MM.1S (cell line): ENCODE results near the gene CCSER1.

ENCODE experiments used
- DNase-seq: peaks from one replicate; pipeline ENCODE4 v3.0.0-alpha.2; 2015
- H2AFZ ChIP-seq: fragments of 300-600 bp; sonication (generic); 2 replicates; pipeline ENCODE4 v1.6.0; 2016; ENCODE audit warnings: antibody characterized with exemption, low read length
- H3F3A ChIP-seq: fragments of 300-600 bp; sonication (generic); 2 replicates; pipeline ENCODE4 v1.6.1; 2016; ENCODE audit warnings: mild to moderate bottlenecking, antibody characterized with exemption, low read length, moderate library complexity, mixed read lengths; ENCODE audit not compliant: insufficient read depth
- H3K27ac ChIP-seq: fragments of 300-600 bp; sonication (generic); 2 replicates; pipeline ENCODE4 v1.5.1; 2016; ENCODE audit warnings: mild to moderate bottlenecking, low read length
- H3K27me3 ChIP-seq: fragments of 300-600 bp; sonication (generic); replicated peaks from 2 replicates; pipeline ENCODE4 v1.6.0; 2016; ENCODE audit warnings: low read length; ENCODE audit not compliant: insufficient read depth
- H3K36me3 ChIP-seq: fragments of 300-600 bp; sonication (generic); replicated peaks from 2 replicates; pipeline ENCODE4 v1.6.1; 2016; ENCODE audit warnings: mild to moderate bottlenecking, low read length, mixed read lengths; ENCODE audit not compliant: insufficient read depth
- H3K4me1 ChIP-seq: fragments of 300-600 bp; sonication (generic); 2 replicates; pipeline ENCODE4 v1.6.1; 2016; ENCODE audit warnings: low read length, mixed read lengths
- H3K4me2 ChIP-seq: fragments of 300-600 bp; sonication (generic); 2 replicates; pipeline ENCODE4 v1.6.0; 2016; ENCODE audit warnings: low read depth, low read length
- H3K4me3 ChIP-seq: fragments of 300-600 bp; sonication (generic); 2 replicates; pipeline ENCODE4 v1.5.1; 2016; ENCODE audit warnings: low read length, mixed read lengths
- H3K79me2 ChIP-seq: fragments of 300-600 bp; sonication (generic); 2 replicates; pipeline ENCODE4 v1.6.1; 2016; ENCODE audit warnings: mixed run types, low read length, mixed read lengths
- H3K9ac ChIP-seq: fragments of 300-600 bp; sonication (generic); 2 replicates; pipeline ENCODE4 v1.6.1; 2016; ENCODE audit warnings: low read length, mixed read lengths
- H3K9me2 ChIP-seq: fragments of 300-600 bp; sonication (generic); replicated peaks from 2 replicates; pipeline ENCODE4 v1.6.1; 2016; ENCODE audit warnings: mild to moderate bottlenecking, low read length, mixed read lengths; ENCODE audit not compliant: insufficient read depth
- H3K9me3 ChIP-seq: fragments of 300-600 bp; sonication (generic); replicated peaks from 2 replicates; pipeline ENCODE4 v1.6.1; 2016; ENCODE audit warnings: mild to moderate bottlenecking, low read length, mixed read lengths; ENCODE audit not compliant: insufficient read depth
- H4K20me1 ChIP-seq: fragments of 300-600 bp; sonication (generic); 2 replicates; pipeline ENCODE4 v1.6.1; 2016; ENCODE audit warnings: mild to moderate bottlenecking, low read length, moderate library complexity, mixed read lengths; ENCODE audit not compliant: insufficient read depth
- EZH2 ChIP-seq: fragments of 300-600 bp; sonication (generic); optimal IDR thresholded peaks from 2 replicates; pipeline ENCODE3; 2017; ENCODE audit warnings: low read depth, mild to moderate bottlenecking, antibody characterized with exemption, low read length, mixed read lengths
- EZH2phosphoT487 ChIP-seq: fragments of 300-600 bp; sonication (generic); IDR thresholded peaks from 2 replicates; pipeline ENCODE4 v1.6.1; 2018; ENCODE audit warnings: antibody characterized with exemption, low read length
- TF ChIP-seq, protein P1 (sequence below): fragments of 300-600 bp; sonication (generic); IDR thresholded peaks from 2 replicates; pipeline ENCODE4 v1.5.1; 2016; ENCODE audit warnings: antibody characterized with exemption, low read length, mixed read lengths

CCSER1 gene

GRCh38 chr4:90215286-90215685, 88.1 kb downstream of the CCSER1 start:
- Histone ChIP-seq H3K36me3 (no peaks in the 10 kb centered on the region), H3K9me2 (no peaks in the 10 kb centered on the region), H3F3A (no peaks in the 10 kb centered on the region), H3K4me2 (0 out of 2 replicates have a peak overlapping the region, but pooled peaks have one; percentile 6), H3K9me3 (no peaks in the 10 kb centered on the region), H3K27me3 (no peaks in the 10 kb centered on the region), H3K9ac (no peak overlapping the region), H3K27ac (no peak overlapping the region), H4K20me1 (no peaks in the 10 kb centered on the region), H3K4me3 (no peak overlapping the region), H3K79me2 (no peaks in the 10 kb centered on the region), H2AFZ (no peak overlapping the region), H3K4me1 (peaks cover 21% of the 10 kb centered on the region)
- no peak for TF ChIP-seq EZH2phosphoT487
- no peak for TF ChIP-seq EZH2
- TF ChIP-seq, protein P1, sequence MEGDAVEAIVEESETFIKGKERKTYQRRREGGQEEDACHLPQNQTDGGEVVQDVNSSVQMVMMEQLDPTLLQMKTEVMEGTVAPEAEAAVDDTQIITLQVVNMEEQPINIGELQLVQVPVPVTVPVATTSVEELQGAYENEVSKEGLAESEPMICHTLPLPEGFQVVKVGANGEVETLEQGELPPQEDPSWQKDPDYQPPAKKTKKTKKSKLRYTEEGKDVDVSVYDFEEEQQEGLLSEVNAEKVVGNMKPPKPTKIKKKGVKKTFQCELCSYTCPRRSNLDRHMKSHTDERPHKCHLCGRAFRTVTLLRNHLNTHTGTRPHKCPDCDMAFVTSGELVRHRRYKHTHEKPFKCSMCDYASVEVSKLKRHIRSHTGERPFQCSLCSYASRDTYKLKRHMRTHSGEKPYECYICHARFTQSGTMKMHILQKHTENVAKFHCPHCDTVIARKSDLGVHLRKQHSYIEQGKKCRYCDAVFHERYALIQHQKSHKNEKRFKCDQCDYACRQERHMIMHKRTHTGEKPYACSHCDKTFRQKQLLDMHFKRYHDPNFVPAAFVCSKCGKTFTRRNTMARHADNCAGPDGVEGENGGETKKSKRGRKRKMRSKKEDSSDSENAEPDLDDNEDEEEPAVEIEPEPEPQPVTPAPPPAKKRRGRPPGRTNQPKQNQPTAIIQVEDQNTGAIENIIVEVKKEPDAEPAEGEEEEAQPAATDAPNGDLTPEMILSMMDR = no peak
- peak; percentile 43 for DNase-seq

- H3K4me1 ChIP-seq = peaks cover 14% of the 10 kb centered on the region
- H3K9ac ChIP-seq = no peak overlapping the region
- H3K27me3 ChIP-seq = no peaks in the 10 kb centered on the region
- H3K27ac ChIP-seq = no peak overlapping the region
- no peak overlapping the region for H3K4me3 ChIP-seq
- no peaks in the 10 kb centered on the region for H3K36me3 ChIP-seq
- no peaks in the 10 kb centered on the region for H3K9me2 ChIP-seq
- H4K20me1 ChIP-seq = no peaks in the 10 kb centered on the region
- DNase-seq = peak; percentile 58
- no peaks in the 10 kb centered on the region for H3K79me2 ChIP-seq
- no peaks in the 10 kb centered on the region for H3K9me3 ChIP-seq
- TF ChIP-seq, protein P1 = no peak
- no peak for TF ChIP-seq EZH2
- TF ChIP-seq EZH2phosphoT487 = no peak
- no peak overlapping the region for H3K4me2 ChIP-seq
- no peak overlapping the region for H2AFZ ChIP-seq
- no peaks in the 10 kb centered on the region for H3F3A ChIP-seq
Measured at GRCh38 chr4:90219822-90220221, 92.6 kb downstream of the CCSER1 start.

DNA sequence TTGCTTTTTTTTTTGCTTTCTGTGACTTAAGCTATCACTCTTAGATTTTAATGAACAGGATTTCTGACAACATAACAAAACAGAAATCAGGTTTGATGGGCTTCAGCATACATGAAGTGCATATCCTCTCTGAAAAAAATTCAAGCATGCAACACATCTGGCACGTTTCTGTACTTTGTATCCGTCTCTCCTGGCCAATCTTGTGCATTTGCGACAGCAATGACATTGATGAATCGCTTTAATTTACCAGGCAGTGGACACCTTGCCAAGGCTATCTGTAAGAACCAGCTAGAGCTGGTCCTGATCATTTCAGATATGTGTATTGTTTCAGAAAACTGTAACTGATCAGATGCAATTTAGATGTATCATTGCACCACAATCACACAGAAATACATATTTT, 93.3 kb downstream of the CCSER1 start:
- no peak overlapping the region for H3K27ac ChIP-seq
- TF ChIP-seq, protein P1 = no peak
- TF ChIP-seq EZH2 = no peak
- no peak for TF ChIP-seq EZH2phosphoT487
- no peaks in the 10 kb centered on the region for H3K27me3 ChIP-seq
- H3K9me2 ChIP-seq = no peaks in the 10 kb centered on the region
- H3K9ac ChIP-seq = no peak overlapping the region
- DNase-seq = no peak
- H3F3A ChIP-seq = no peaks in the 10 kb centered on the region
- peaks cover 10% of the 10 kb centered on the region for H3K4me1 ChIP-seq
- no peaks in the 10 kb centered on the region for H3K79me2 ChIP-seq
- H3K4me3 ChIP-seq = no peak overlapping the region
- H3K36me3 ChIP-seq = no peaks in the 10 kb centered on the region
- H2AFZ ChIP-seq = no peak overlapping the region
- H4K20me1 ChIP-seq = no peaks in the 10 kb centered on the region
- no peak overlapping the region for H3K4me2 ChIP-seq
- no peaks in the 10 kb centered on the region for H3K9me3 ChIP-seq
